ENCODE data around the gene PLA2G1B. TPM values are rescaled to one million over a fixed set of nuclear protein-coding genes. Genes with fewer than 3 reads are reported as not detected.

PLA2G1B gene
- total RNA-seq, 2 experiments from 2014 or later: not detected

DNA sequence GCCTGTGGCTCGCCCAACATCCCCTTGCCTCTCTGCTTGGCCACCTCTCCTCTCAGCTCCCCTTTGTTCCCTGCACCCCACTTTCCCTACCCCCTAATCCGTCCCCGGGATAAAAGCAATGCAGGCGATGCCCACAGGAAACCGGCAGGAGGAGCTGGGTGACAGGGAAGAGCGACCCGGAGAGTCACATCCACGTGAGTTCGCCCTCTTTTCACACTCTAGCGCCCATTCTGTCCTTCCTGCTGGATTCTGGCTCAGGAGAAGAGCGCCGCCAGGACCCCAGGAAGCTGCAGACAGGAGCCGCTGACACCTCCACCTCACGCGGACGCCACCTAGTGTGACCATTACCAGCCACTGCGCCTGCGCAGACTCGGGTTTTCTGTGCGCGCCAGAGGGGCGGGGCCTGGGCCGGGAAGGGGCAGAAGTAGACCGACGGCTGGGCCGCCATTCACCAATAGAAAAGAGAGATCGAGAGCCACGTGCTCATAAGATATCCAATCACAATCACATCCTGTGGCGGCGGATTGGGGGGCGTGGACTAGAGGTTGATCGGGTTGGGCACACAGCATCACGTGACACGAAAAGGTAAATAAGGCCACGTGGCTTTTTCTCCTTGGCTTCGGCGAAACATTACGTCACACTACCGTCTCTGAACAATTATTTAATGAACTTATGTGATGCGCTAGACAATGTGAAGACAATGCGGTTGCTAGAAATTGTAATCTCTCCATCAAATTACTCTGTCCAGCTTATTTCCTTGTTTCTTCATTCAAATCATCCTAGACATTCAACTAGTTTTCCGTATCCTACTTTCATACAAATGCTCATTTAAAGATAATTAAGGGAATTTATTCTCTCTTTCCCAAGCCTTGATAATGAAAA is 10.1 kb downstream of the PLA2G1B start:
- no TSS peak for BruUV-seq (replicated peaks)
- Histone ChIP-seq H3K4me2 (ENCODE audit: low read length) (peak overlapping the region; percentile 82), H3K4me3 (ENCODE audit: low read depth, low read length, poor library complexity, severe bottlenecking) (peak overlapping the region; percentile 69), H3K79me2 (ENCODE audit: insufficient read depth, low read depth, low read length) (no peaks in the 10 kb centered on the region), H3K9me2 (ENCODE audit: insufficient read depth, low read length) (no peaks in the 10 kb centered on the region), H3K27ac (ENCODE audit: low read depth, low read length, poor library complexity, severe bottlenecking) (no peak overlapping the region), H4K20me1 (ENCODE audit: insufficient read depth, low read length) (no peaks in the 10 kb centered on the region), H2AFZ (ENCODE audit: low read length) (peak overlapping the region; percentile 74), H3K4me1 (ENCODE audit: insufficient read depth, low read length, poor library complexity, severe bottlenecking) (peaks cover 10% of the 10 kb centered on the region), H3K9me3 (ENCODE audit: low read length) (no peaks in the 10 kb centered on the region), H3K36me3 (ENCODE audit: insufficient read depth, low read length) (no peaks in the 10 kb centered on the region)
- TF ChIP-seq, protein P1, sequence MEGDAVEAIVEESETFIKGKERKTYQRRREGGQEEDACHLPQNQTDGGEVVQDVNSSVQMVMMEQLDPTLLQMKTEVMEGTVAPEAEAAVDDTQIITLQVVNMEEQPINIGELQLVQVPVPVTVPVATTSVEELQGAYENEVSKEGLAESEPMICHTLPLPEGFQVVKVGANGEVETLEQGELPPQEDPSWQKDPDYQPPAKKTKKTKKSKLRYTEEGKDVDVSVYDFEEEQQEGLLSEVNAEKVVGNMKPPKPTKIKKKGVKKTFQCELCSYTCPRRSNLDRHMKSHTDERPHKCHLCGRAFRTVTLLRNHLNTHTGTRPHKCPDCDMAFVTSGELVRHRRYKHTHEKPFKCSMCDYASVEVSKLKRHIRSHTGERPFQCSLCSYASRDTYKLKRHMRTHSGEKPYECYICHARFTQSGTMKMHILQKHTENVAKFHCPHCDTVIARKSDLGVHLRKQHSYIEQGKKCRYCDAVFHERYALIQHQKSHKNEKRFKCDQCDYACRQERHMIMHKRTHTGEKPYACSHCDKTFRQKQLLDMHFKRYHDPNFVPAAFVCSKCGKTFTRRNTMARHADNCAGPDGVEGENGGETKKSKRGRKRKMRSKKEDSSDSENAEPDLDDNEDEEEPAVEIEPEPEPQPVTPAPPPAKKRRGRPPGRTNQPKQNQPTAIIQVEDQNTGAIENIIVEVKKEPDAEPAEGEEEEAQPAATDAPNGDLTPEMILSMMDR (conservative IDR thresholded peaks at IDR 0.05; ENCODE audit: low read length): peak; percentile 79
- no peak for TF ChIP-seq EZH2phosphoT487 (IDR thresholded peaks at IDR 0.05; ENCODE audit: borderline replicate concordance, low read depth, low read length)
- ChIA-PET CTCF (ENCODE audit: unreplicated experiment) (interaction anchor here (1.2 kb wide), 1 partner anchor 12 kb away, joined by 3 read pairs; no protein-coding TSS in a partner anchor), POLR2A (interaction anchor here (0.6 to 2.2 kb wide), 11 partner anchors 11 to 1689 kb away, joined by 3 to 10 read pairs (median 4); partner anchors contain the start of genes RNU4-1 and RNU4-2)
- intact Hi-C loops (cut with micrococcal nuclease; ENCODE audit: unreplicated experiment): loop anchor here (5.0 kb wide), 1 partner anchor 120 kb away; the partner anchor contains the start of gene COX6A1
- DNase-seq (ENCODE audit: low spot score): peak; percentile 100

DNA sequence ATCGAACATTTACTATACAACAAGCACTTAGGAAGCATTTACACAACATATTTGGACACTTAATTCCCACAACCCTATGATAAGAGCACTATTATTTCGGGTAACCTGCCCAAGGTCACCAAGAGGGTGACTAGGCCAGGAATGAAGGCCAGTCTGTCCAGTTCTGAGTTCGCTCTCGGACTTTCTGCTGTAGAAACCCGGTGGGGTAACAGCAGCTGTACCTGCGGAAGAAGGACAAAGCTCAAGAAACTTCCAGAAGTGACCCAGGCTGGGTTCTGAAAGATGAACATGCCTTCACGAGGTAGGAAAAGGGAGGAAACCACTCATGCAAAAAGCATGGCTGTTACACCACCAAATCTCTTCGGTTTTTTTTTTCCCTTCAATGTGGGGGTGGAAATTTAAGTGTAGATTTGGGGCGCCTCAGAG is 10.8 kb downstream of the PLA2G1B start:
- H3K4me1 ChIP-seq (ENCODE audit: insufficient read depth, low read length, poor library complexity, severe bottlenecking): peaks cover 10% of the 10 kb centered on the region
- TF ChIP-seq, protein P1 (conservative IDR thresholded peaks at IDR 0.05; ENCODE audit: low read length): no peak
- no peak for TF ChIP-seq EZH2phosphoT487 (IDR thresholded peaks at IDR 0.05; ENCODE audit: borderline replicate concordance, low read depth, low read length)
- TSS peak; percentile 94 for BruUV-seq (replicated peaks)
- H3K79me2 ChIP-seq (ENCODE audit: insufficient read depth, low read depth, low read length): no peaks in the 10 kb centered on the region
- no peak overlapping the region for H3K27ac ChIP-seq (ENCODE audit: low read depth, low read length, poor library complexity, severe bottlenecking)
- no peak for DNase-seq (ENCODE audit: low spot score)
- peak overlapping the region; percentile 69 for H3K4me3 ChIP-seq (ENCODE audit: low read depth, low read length, poor library complexity, severe bottlenecking)
- intact Hi-C loops (cut with micrococcal nuclease; ENCODE audit: unreplicated experiment): loop anchor here (5.0 kb wide), 1 partner anchor 120 kb away; the partner anchor contains the start of gene COX6A1
- no peaks in the 10 kb centered on the region for H3K9me3 ChIP-seq (ENCODE audit: low read length)
- H2AFZ ChIP-seq (ENCODE audit: low read length): peak overlapping the region; percentile 74
- H3K36me3 ChIP-seq (ENCODE audit: insufficient read depth, low read length): no peaks in the 10 kb centered on the region
- peak overlapping the region; percentile 82 for H3K4me2 ChIP-seq (ENCODE audit: low read length)
- POLR2A ChIA-PET: interaction anchor here (0.5 to 2.2 kb wide), 10 partner anchors 10 to 150 kb away, joined by 3 to 10 read pairs (median 4); partner anchors contain the start of genes RNU4-1 and RNU4-2
- CTCF ChIA-PET (ENCODE audit: unreplicated experiment): interaction anchor here (1.2 kb wide), 1 partner anchor 11 kb away, joined by 3 read pairs; no protein-coding TSS in a partner anchor
- no peaks in the 10 kb centered on the region for H3K9me2 ChIP-seq (ENCODE audit: insufficient read depth, low read length)
- H4K20me1 ChIP-seq (ENCODE audit: insufficient read depth, low read length): no peaks in the 10 kb centered on the region
